HepG2 (cell line): ENCODE data around the gene PPP4R2. TPM values are rescaled to one million over a fixed set of nuclear protein-coding genes. Genes with fewer than 3 reads are reported as not detected.
A peak's percentile ranks its signal among the peaks of the same experiment; 100 is the strongest.

Experiments
- AFF4 ChIP-seq: sonication (generic); formaldehyde crosslinking; IDR thresholded peaks from 2 replicates; pipeline ENCODE4 v1.4.0; 2020; ENCODE audit warnings: missing genetic modification reagents
- ARNTL ChIP-seq: sonication (generic); formaldehyde crosslinking; IDR thresholded peaks from 2 replicates; pipeline ENCODE4 v1.4.0; 2020; ENCODE audit warnings: mild to moderate bottlenecking, missing genetic modification reagents
- CENPT ChIP-seq: sonication (generic); formaldehyde crosslinking; IDR thresholded peaks from 2 replicates; pipeline ENCODE4 v1.8.0; 2022; ENCODE audit warnings: low read depth, mild to moderate bottlenecking, moderate library complexity, missing genetic modification reagents
- MED1 ChIP-seq: sonication (generic); formaldehyde crosslinking; IDR thresholded peaks from 2 replicates; pipeline ENCODE4 v1.4.0; 2020; ENCODE audit warnings: missing genetic modification reagents
- PRDM15 ChIP-seq: sonication (generic); formaldehyde crosslinking; IDR thresholded peaks from 2 replicates; pipeline ENCODE4 v1.4.0; 2020; ENCODE audit warnings: missing genetic modification reagents
- SMARCE1 ChIP-seq: fragments of 450-650 bp; IDR thresholded peaks from 2 replicates; pipeline ENCODE4 v1.6.1; 2017; ENCODE audit warnings: borderline replicate concordance
- TAF1 ChIP-seq: sonication (generic); formaldehyde crosslinking; IDR thresholded peaks from 2 replicates; pipeline ENCODE4 v1.4.0; 2020; ENCODE audit warnings: missing genetic modification reagents
- ZBTB44 ChIP-seq: sonication (generic); formaldehyde crosslinking; IDR thresholded peaks from 2 replicates; pipeline ENCODE4 v1.4.0; 2020; ENCODE audit warnings: missing genetic modification reagents
- ZFP82 ChIP-seq: sonication (generic); formaldehyde crosslinking; IDR thresholded peaks from 2 replicates; pipeline ENCODE4 v1.5.1; 2020; ENCODE audit warnings: mild to moderate bottlenecking, missing genetic modification reagents, borderline replicate concordance
- ZNF224 ChIP-seq: sonication (generic); formaldehyde crosslinking; IDR thresholded peaks from 2 replicates; pipeline ENCODE4 v1.5.0; 2020; ENCODE audit warnings: mild to moderate bottlenecking, missing genetic modification reagents
- ZNF276 ChIP-seq: sonication (generic); formaldehyde crosslinking; IDR thresholded peaks from 2 replicates; pipeline ENCODE4 v1.4.0; 2020; ENCODE audit warnings: mild to moderate bottlenecking, low read depth, missing genetic modification reagents
- ZNF354B ChIP-seq: sonication (generic); formaldehyde crosslinking; IDR thresholded peaks from 2 replicates; pipeline ENCODE4 v1.8.0; 2022; ENCODE audit warnings: mild to moderate bottlenecking, missing genetic modification reagents
- ZNF446 ChIP-seq: sonication (generic); formaldehyde crosslinking; IDR thresholded peaks from 2 replicates; pipeline ENCODE4 v1.5.0; 2020; ENCODE audit warnings: mild to moderate bottlenecking, missing genetic modification reagents
- ZNF589 ChIP-seq: sonication (generic); formaldehyde crosslinking; conservative IDR thresholded peaks from 2 replicates; pipeline ENCODE4 v1.8.0; 2022; ENCODE audit warnings: mild to moderate bottlenecking, moderate library complexity, missing genetic modification reagents
- ZNF597 ChIP-seq: sonication (generic); formaldehyde crosslinking; IDR thresholded peaks from 2 replicates; pipeline ENCODE4 v1.5.0; 2020; ENCODE audit warnings: missing genetic modification reagents
- ZNF605 ChIP-seq: sonication (generic); formaldehyde crosslinking; IDR thresholded peaks from 2 replicates; pipeline ENCODE4 v1.8.0; 2022; ENCODE audit warnings: mild to moderate bottlenecking, missing genetic modification reagents
- ZNF761 ChIP-seq: sonication (generic); formaldehyde crosslinking; conservative IDR thresholded peaks from 2 replicates; pipeline ENCODE4 v1.4.0; 2020; ENCODE audit warnings: mild to moderate bottlenecking, missing genetic modification reagents
- polyA plus RNA-seq, 8 experiments: library from polyadenylated mRNA; depleted of rRNA in 3 of 8; stranded (reverse) in 7 of 8; unstranded in 1 of 8; fragments of >200 nt; fragmentation: Illumina TruSeq in 4 of 8; extraction: Trizol in 4 of 8; gene quantifications; 2 replicates each; pipeline versions ENCODE4 v1.2.1 to v1.2.3, GENCODE V29; 2011 to 2016; ENCODE audit warnings: low read depth in 4 of 8, missing spikeins in 1 of 8, mixed read lengths in 1 of 8; ENCODE audit not compliant: insufficient read depth in 1 of 8
- total RNA-seq, 5 experiments: library from RNA; depleted of rRNA; stranded (reverse); fragments of >200 nt; fragmentation: Illumina TruSeq; extraction: Trizol; gene quantifications; 2 replicates each; pipeline ENCODE4 v1.2.3, GENCODE V29; 2016; ENCODE audit warnings: low read depth in 1 of 5

PPP4R2 gene
- total and polyA plus RNA-seq, 2 of the 13 experiments (the other 11 are each of a cell fraction or from before 2014, with no cell fraction given) = 22.3 to 161 TPM

GRCh38 chr3:72953325-72953956, 43.2 kb upstream of the PPP4R2 start (continued):
- TF ChIP-seq ARNTL (CRISPR knock-in tag) (no peak), CENPT (no peak), PRDM15 (CRISPR knock-in tag) (no peak), MED1 (peak; percentile 85), TAF1 (CRISPR knock-in tag) (no peak), ZNF276 (CRISPR knock-in tag) (no peak), AFF4 (0 out of 2 replicates have a peak, but pooled peaks have one; percentile 31), ZFP82 (CRISPR knock-in tag) (0 out of 2 replicates have a peak, but pooled peaks have one; percentile 51), ZNF354B (CRISPR knock-in tag) (no peak), SMARCE1 (no peak), ZNF446 (no peak), ZNF605 (CRISPR knock-in tag) (peak; percentile 47; the same call in 1 of the 2 replicates), ZNF589 (CRISPR knock-in tag) (no peak), ZBTB44 (CRISPR knock-in tag) (no peak), ZNF761 (CRISPR knock-in tag) (no peak), ZNF597 (CRISPR knock-in tag) (no peak), ZNF224 (0 out of 2 replicates have a peak, but pooled peaks have one; percentile 43)
